Hematopoietic multipotent progenitor cell treated with erythropoietin and hydrocortisone succinate and interleukin-3 and kit ligand, for 17 days (in vitro differentiated cells): Measurements from ENCODE around the gene ADARB2.

Experiments used
- DNase-seq: peaks from one replicate; pipeline ENCODE4 v3.0.0-alpha.2; 2015; ENCODE audit warnings: low spot score

Gene ADARB2

GRCh38 chr10:1685699-1686490, 51.4 kb downstream of the ADARB2 start:
- DNase-seq = no peak

GRCh38 chr10:1684991-1685390, 52.3 kb downstream of the ADARB2 start:
- no peak for DNase-seq

GRCh38 chr10:1683649-1684048, 53.7 kb downstream of the ADARB2 start:
- DNase-seq = no peak

- DNase-seq = no peak
Measured at GRCh38 chr10:1679821-1680650, 57.3 kb downstream of the ADARB2 start.

GRCh38 chr10:1678084-1678483, 59.2 kb downstream of the ADARB2 start:
- no peak for DNase-seq

GRCh38 chr10:1677307-1677939, 59.9 kb downstream of the ADARB2 start:
- no peak for DNase-seq

GRCh38 chr10:1674501-1674900, 62.8 kb downstream of the ADARB2 start:
- DNase-seq = no peak

- DNase-seq = no peak
Measured at GRCh38 chr10:1673568-1674345, 63.6 kb downstream of the ADARB2 start.

- no peak for DNase-seq
Measured at GRCh38 chr10:1672001-1672781, 65.1 kb downstream of the ADARB2 start.

GRCh38 chr10:1671366-1672000, 65.8 kb downstream of the ADARB2 start:
- DNase-seq = no peak

- no peak for DNase-seq
Measured at GRCh38 chr10:1670541-1671365, 66.6 kb downstream of the ADARB2 start.

GRCh38 chr10:1669433-1669832, 67.9 kb downstream of the ADARB2 start:
- DNase-seq = no peak

- DNase-seq = no peak
Measured at GRCh38 chr10:1668399-1668798, 68.9 kb downstream of the ADARB2 start.

- no peak for DNase-seq
Measured at GRCh38 chr10:1667392-1667791, 69.9 kb downstream of the ADARB2 start.

- DNase-seq = no peak
Measured at GRCh38 chr10:1666147-1666546, 71.2 kb downstream of the ADARB2 start.

GRCh38 chr10:1665681-1666080, 71.6 kb downstream of the ADARB2 start:
- no peak for DNase-seq

- DNase-seq = no peak
Measured at GRCh38 chr10:1665021-1665661, 72.2 kb downstream of the ADARB2 start.

GRCh38 chr10:1664333-1664964, 72.9 kb downstream of the ADARB2 start:
- no peak for DNase-seq

GRCh38 chr10:1663226-1663625, 74.1 kb downstream of the ADARB2 start:
- DNase-seq = no peak
